H9 (cell line): Measurements from ENCODE around the gene SMIM28. TPM values are rescaled to one million over a fixed set of nuclear protein-coding genes. Genes with fewer than 3 reads are reported as not detected.

Experiments used
- DNase-seq: peaks from one replicate; pipeline ENCODE4 v3.0.0-alpha.2; 2017
- H2AFZ ChIP-seq: one replicate; pipeline ENCODE4 v1.6.1; 2013; ENCODE audit warnings: mild to moderate bottlenecking, low read length, control low read depth, moderate library complexity
- H2AK5ac ChIP-seq: 2 replicates; pipeline ENCODE4 v1.6.1; 2013; ENCODE audit warnings: low read length, control low read depth, mixed read lengths; ENCODE audit not compliant: insufficient read length
- H2BK120ac ChIP-seq: one replicate; pipeline ENCODE4 v1.6.1; 2013; ENCODE audit warnings: low read depth, mild to moderate bottlenecking, low read length, control low read depth, inconsistent platforms; ENCODE audit not compliant: poor library complexity, severe bottlenecking
- H2BK12ac ChIP-seq: 2 replicates; pipeline ENCODE4 v1.6.1; 2013; ENCODE audit warnings: low read length, control low read depth, mixed read lengths, low read depth; ENCODE audit not compliant: insufficient read length
- H2BK15ac ChIP-seq: 2 replicates; pipeline ENCODE4 v1.6.1; 2013; ENCODE audit warnings: low read depth, low read length, control low read depth
- H2BK20ac ChIP-seq: one replicate; pipeline ENCODE4 v1.6.1; 2013; ENCODE audit warnings: low read depth, mild to moderate bottlenecking, low read length, control low read depth, inconsistent platforms; ENCODE audit not compliant: poor library complexity, severe bottlenecking
- H2BK5ac ChIP-seq: 2 replicates; pipeline ENCODE4 v1.6.1; 2013; ENCODE audit warnings: low read length, control low read depth, mixed read lengths; ENCODE audit not compliant: insufficient read length
- H3K14ac ChIP-seq: 2 replicates; pipeline ENCODE4 v1.6.1; 2013; ENCODE audit warnings: low read length, control low read depth; ENCODE audit not compliant: insufficient read depth
- H3K18ac ChIP-seq: 2 replicates; pipeline ENCODE4 v1.6.1; 2013; ENCODE audit warnings: low read depth, mild to moderate bottlenecking, mixed read lengths, low read length, control low read depth; ENCODE audit not compliant: insufficient read length
- H3K23ac ChIP-seq: 2 replicates; pipeline ENCODE4 v1.6.1; 2013; ENCODE audit warnings: low read length, control low read depth, mixed read lengths, low read depth; ENCODE audit not compliant: insufficient read length
- H3K23me2 ChIP-seq: 2 replicates; pipeline ENCODE4 v1.6.1; 2013; ENCODE audit warnings: low read depth, mild to moderate bottlenecking, mixed read lengths, low read length, control low read depth; ENCODE audit not compliant: insufficient read length, poor library complexity, severe bottlenecking
- H3K27ac ChIP-seq: 2 replicates; pipeline ENCODE4 v1.5.1; 2013; ENCODE audit warnings: low read length, control low read depth, mixed read lengths, low read depth; ENCODE audit not compliant: insufficient read length
- H3K27me3 ChIP-seq: 2 replicates; pipeline ENCODE4 v1.6.1; 2013; ENCODE audit warnings: low read length, control low read depth, inconsistent platforms; ENCODE audit not compliant: insufficient read depth
- H3K4ac ChIP-seq: 2 replicates; pipeline ENCODE4 v1.6.1; 2013; ENCODE audit warnings: low read depth, mild to moderate bottlenecking, control low read depth, inconsistent platforms, low read length, moderate library complexity
- H3K4me1 ChIP-seq: 2 replicates; pipeline ENCODE4 v1.6.1; 2013; ENCODE audit warnings: low read length, control low read depth, inconsistent platforms; ENCODE audit not compliant: insufficient read depth
- H3K4me2 ChIP-seq: 2 replicates; pipeline ENCODE4 v1.6.1; 2013; ENCODE audit warnings: low read length, control low read depth, mixed read lengths; ENCODE audit not compliant: insufficient read length, insufficient read depth
- H3K56ac ChIP-seq: 2 replicates; pipeline ENCODE4 v1.6.1; 2013; ENCODE audit warnings: low read depth, mild to moderate bottlenecking, mixed read lengths, low read length, control low read depth; ENCODE audit not compliant: insufficient read length
- H3K79me1 ChIP-seq: 2 replicates; pipeline ENCODE4 v1.6.1; 2013; ENCODE audit warnings: low read depth, mild to moderate bottlenecking, moderate library complexity, low read length, control low read depth, inconsistent platforms; ENCODE audit not compliant: insufficient read depth, poor library complexity, severe bottlenecking
- H3K79me2 ChIP-seq: 2 replicates; pipeline ENCODE4 v1.6.1; 2013; ENCODE audit warnings: low read length, control low read depth, inconsistent platforms; ENCODE audit not compliant: insufficient read depth
- H3K9ac ChIP-seq: 2 replicates; pipeline ENCODE4 v1.6.1; 2013; ENCODE audit warnings: low read length, control low read depth, mixed read lengths; ENCODE audit not compliant: insufficient read length; ENCODE audit errors: extremely low read depth
- H3K9me3 ChIP-seq: one replicate; pipeline ENCODE4 v1.6.1; 2013; ENCODE audit warnings: low read depth, low read length, inconsistent platforms; ENCODE audit not compliant: control insufficient read depth
- H3T11ph ChIP-seq: one replicate; pipeline ENCODE4 v1.6.1; 2013; ENCODE audit warnings: mild to moderate bottlenecking, low read length, control low read depth, inconsistent platforms
- H4K20me1 ChIP-seq: one replicate; pipeline ENCODE4 v1.6.1; 2013; ENCODE audit not compliant: control insufficient read depth, insufficient read length, insufficient read depth
- H4K5ac ChIP-seq: 2 replicates; pipeline ENCODE4 v1.6.1; 2013; ENCODE audit warnings: low read depth, mild to moderate bottlenecking, mixed read lengths, low read length, control low read depth; ENCODE audit not compliant: insufficient read length
- H4K8ac ChIP-seq: replicated peaks from 2 replicates; pipeline ENCODE4 v1.6.1; 2013; ENCODE audit warnings: low read length, control low read depth, mixed read lengths, low read depth; ENCODE audit not compliant: insufficient read length
- H4K91ac ChIP-seq: 2 replicates; pipeline ENCODE4 v1.6.1; 2013; ENCODE audit warnings: low read depth, mild to moderate bottlenecking, moderate library complexity, mixed read lengths, low read length, control low read depth; ENCODE audit not compliant: insufficient read length
- H3K27ac Mint-ChIP-seq, 3 experiments: 2 replicates in 2 of 3; 3 replicates in 1 of 3; pipeline ENCODE4 v1.8.0; 2020 to 2021; ENCODE audit warnings: mixed read lengths in 3 of 3, mild to moderate bottlenecking in 1 of 3, moderate library complexity in 1 of 3
- H3K27me3 Mint-ChIP-seq: 2 replicates; pipeline ENCODE4 v1.8.0; 2021; ENCODE audit warnings: low read depth, mild to moderate bottlenecking, moderate library complexity, mixed read lengths
- H3K36me3 Mint-ChIP-seq, 3 experiments: 2 replicates in 2 of 3; 3 replicates in 1 of 3; pipeline ENCODE4 v1.8.0; 2020 to 2021; ENCODE audit warnings: low read depth in 3 of 3, mixed read lengths in 3 of 3; ENCODE audit not compliant: insufficient read depth in 1 of 3
- H3K4me1 Mint-ChIP-seq, 2 experiments: 2 replicates each; pipeline ENCODE4 v1.8.0; 2020; ENCODE audit warnings: mixed read lengths in 2 of 2
- H3K4me3 Mint-ChIP-seq, 2 experiments: 2 replicates in 1 of 2; 3 replicates in 1 of 2; pipeline ENCODE4 v1.8.0; 2020 to 2021; ENCODE audit warnings: mild to moderate bottlenecking in 2 of 2, mixed read lengths in 2 of 2, moderate library complexity in 1 of 2
- H3K9me3 Mint-ChIP-seq, 2 experiments: 2 replicates in 1 of 2; 3 replicates in 1 of 2; pipeline ENCODE4 v1.8.0; 2020; ENCODE audit warnings: mild to moderate bottlenecking in 2 of 2, mixed read lengths in 2 of 2, moderate library complexity in 1 of 2
- WGBS: extraction: QIAGEN DNeasy Blood & Tissue Kit; methylation state at CpG from one replicate; pipeline ENCODE4 v1.1.7; 2013; ENCODE audit warnings: missing lambda C conversion rate, low lambda C conversion rate, mixed read lengths; ENCODE audit not compliant: insufficient read length; ENCODE audit errors: extremely low coverage; 5-methylcytosine and 5-hydroxymethylcytosine counted together
- total RNA-seq: library from RNA; stranded (reverse); gene quantifications from 2 replicates; pipeline ENCODE4 v1.2.1, GENCODE V29; 2021
- TF ChIP-seq, protein P1 (sequence below): fragments of 200-600 bp; sonication (generic); conservative IDR thresholded peaks from 3 replicates; pipeline ENCODE4 v1.8.0; 2021; ENCODE audit warnings: antibody characterized with exemption, mild to moderate bottlenecking

SMIM28 gene
- total RNA-seq, 1 experiment from 2014 or later, result not detected

DNA sequence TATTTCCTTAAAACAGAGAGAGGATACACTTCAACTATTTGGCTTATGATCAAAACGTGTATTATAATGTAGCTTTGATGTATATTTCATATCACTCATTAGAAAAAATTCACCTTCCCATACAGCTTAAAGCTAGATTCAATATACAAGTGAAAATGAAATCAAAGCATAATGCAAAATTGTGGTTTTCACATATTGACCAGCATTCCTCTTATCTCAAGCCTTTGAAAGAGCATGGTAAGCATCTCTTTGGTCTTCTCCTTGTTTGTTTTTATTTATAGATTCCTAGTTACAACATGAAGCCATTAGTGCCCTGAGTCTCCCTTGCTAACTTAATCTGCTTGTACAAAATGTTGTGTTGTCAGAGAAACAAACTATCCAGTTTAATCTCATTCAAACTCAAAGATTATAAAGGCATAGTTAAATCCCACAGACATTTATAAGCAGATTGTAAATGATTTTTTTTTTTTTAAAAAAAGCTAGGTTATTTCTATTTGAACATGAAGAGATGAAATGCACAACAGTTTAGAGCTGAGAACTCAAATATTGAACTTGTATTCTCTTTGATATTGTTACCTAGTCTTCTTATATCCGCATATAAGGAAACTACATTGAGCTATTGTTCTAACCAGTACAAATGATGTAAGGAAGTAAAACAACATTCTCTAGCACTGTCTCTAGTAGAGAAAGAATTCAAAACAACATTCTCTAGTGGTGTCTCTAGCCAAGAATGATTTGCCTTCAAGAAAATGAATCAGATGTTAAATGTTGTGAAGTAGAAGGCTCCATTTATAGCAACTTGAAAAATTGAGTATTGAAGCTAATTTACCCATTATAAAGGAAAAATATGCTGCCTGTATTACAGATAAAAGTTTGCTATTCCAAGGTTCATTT lies 31.2 kb upstream of the SMIM28 start:
- no peak overlapping the region for H3K56ac ChIP-seq
- no peaks in the 10 kb centered on the region for H3K9me3 ChIP-seq
- no peak overlapping the region for H2AK5ac ChIP-seq
- H3K27me3 ChIP-seq, result no peaks in the 10 kb centered on the region
- Mint-ChIP-seq H3K27me3 (no peaks in the 10 kb centered on the region), H3K4me3 (no peak overlapping the region), H3K4me1 (peaks cover 15 to 30% of the 10 kb centered on the region in 2 experiments), H3K36me3 (no peaks in the 10 kb centered on the region), H3K9me3 (no peaks in the 10 kb centered on the region), H3K27ac (no peak overlapping the region)
- no peaks in the 10 kb centered on the region for H3K79me2 ChIP-seq
- no CpG with 5 or more reads among the region's 2 CpGs for WGBS
- peaks cover 6% of the 10 kb centered on the region for H3K4me1 ChIP-seq
- H2BK120ac ChIP-seq, result no peak overlapping the region
- H4K20me1 ChIP-seq, result no peaks in the 10 kb centered on the region
- H4K91ac ChIP-seq, result no peak overlapping the region
- H2BK12ac ChIP-seq, result no peak overlapping the region
- no peaks in the 10 kb centered on the region for H3K79me1 ChIP-seq
- H3K27ac ChIP-seq, result no peak overlapping the region
- H3K23me2 ChIP-seq, result no peaks in the 10 kb centered on the region
- H3K14ac ChIP-seq, result no peak overlapping the region
- H3T11ph ChIP-seq, result no peak overlapping the region
- no peak overlapping the region for H2AFZ ChIP-seq
- H3K4me2 ChIP-seq, result no peak overlapping the region
- TF ChIP-seq, protein P1, sequence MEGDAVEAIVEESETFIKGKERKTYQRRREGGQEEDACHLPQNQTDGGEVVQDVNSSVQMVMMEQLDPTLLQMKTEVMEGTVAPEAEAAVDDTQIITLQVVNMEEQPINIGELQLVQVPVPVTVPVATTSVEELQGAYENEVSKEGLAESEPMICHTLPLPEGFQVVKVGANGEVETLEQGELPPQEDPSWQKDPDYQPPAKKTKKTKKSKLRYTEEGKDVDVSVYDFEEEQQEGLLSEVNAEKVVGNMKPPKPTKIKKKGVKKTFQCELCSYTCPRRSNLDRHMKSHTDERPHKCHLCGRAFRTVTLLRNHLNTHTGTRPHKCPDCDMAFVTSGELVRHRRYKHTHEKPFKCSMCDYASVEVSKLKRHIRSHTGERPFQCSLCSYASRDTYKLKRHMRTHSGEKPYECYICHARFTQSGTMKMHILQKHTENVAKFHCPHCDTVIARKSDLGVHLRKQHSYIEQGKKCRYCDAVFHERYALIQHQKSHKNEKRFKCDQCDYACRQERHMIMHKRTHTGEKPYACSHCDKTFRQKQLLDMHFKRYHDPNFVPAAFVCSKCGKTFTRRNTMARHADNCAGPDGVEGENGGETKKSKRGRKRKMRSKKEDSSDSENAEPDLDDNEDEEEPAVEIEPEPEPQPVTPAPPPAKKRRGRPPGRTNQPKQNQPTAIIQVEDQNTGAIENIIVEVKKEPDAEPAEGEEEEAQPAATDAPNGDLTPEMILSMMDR, result no peak
- H2BK20ac ChIP-seq, result no peak overlapping the region
- H3K4ac ChIP-seq, result no peak overlapping the region
- no peak overlapping the region for H3K9ac ChIP-seq
- no peak overlapping the region for H4K5ac ChIP-seq
- no peak for DNase-seq
- no peak overlapping the region for H3K23ac ChIP-seq
- H3K18ac ChIP-seq, result no peak overlapping the region
- H2BK5ac ChIP-seq, result no peak overlapping the region
- H2BK15ac ChIP-seq, result no peak overlapping the region
- H4K8ac ChIP-seq, result no peak overlapping the region
